Lung (tissue), 12 donors: Measurements from ENCODE around the gene OPCML. TPM values are rescaled to one million over a fixed set of nuclear protein-coding genes. Genes with fewer than 3 reads are reported as not detected.

ENCODE experiments used
- ATAC-seq: fragments of 200-7000 bp; cut with Tn5 transposase; one replicate; pipeline ENCODE4 v1.9.1; 2020; ENCODE audit warnings: moderate number of reproducible peaks; ENCODE audit not compliant: insufficient read depth, low FRiP score
- DNase-seq, 3 donors: peaks; one replicate each; pipeline ENCODE4 v3.0.0-alpha.2; 2013 to 2017
- H3K27ac ChIP-seq, 2 donors: one replicate each; pipeline ENCODE4 v1.5.1; 2013; ENCODE audit warnings: mild to moderate bottlenecking in 2 of 2, moderate library complexity in 2 of 2, control low read depth in 1 of 2, inconsistent platforms in 1 of 2, low read depth in 1 of 2, low read length in 1 of 2
- H3K27me3 ChIP-seq, 3 donors: one replicate each; pipeline ENCODE4 v1.5.1; 2013; ENCODE audit warnings: low read length in 2 of 3; ENCODE audit not compliant: control insufficient read depth in 3 of 3, insufficient read depth in 3 of 3
- H3K36me3 ChIP-seq, 4 donors: one replicate each; pipeline ENCODE4 v1.5.1; 2013; ENCODE audit warnings: low read length in 4 of 4, mild to moderate bottlenecking in 1 of 4, moderate library complexity in 1 of 4; ENCODE audit not compliant: control insufficient read depth in 4 of 4, insufficient read depth in 4 of 4
- H3K4me1 ChIP-seq, 5 donors: one replicate each; pipeline ENCODE4 v1.5.1; 2013; ENCODE audit warnings: low read length in 5 of 5, mild to moderate bottlenecking in 2 of 5, moderate library complexity in 1 of 5; ENCODE audit not compliant: control insufficient read depth in 5 of 5, insufficient read depth in 5 of 5
- H3K4me3 ChIP-seq: one replicate; pipeline ENCODE4 v1.5.1; 2013; ENCODE audit warnings: mild to moderate bottlenecking, control low read depth, moderate library complexity
- H3K9ac ChIP-seq, 2 donors: one replicate each; pipeline ENCODE4 v1.5.1; 2013; ENCODE audit warnings: low read length in 2 of 2, control low read depth in 1 of 2; ENCODE audit not compliant: insufficient read depth in 1 of 2
- H3K9me3 ChIP-seq, 4 donors: one replicate each; pipeline ENCODE4 v1.5.1; 2013; ENCODE audit warnings: low read length in 3 of 4, mild to moderate bottlenecking in 1 of 4, moderate library complexity in 1 of 4; ENCODE audit not compliant: control insufficient read depth in 4 of 4, insufficient read depth in 3 of 4
- CTCF ChIP-seq: IDR thresholded peaks from 2 replicates; pipeline ENCODE4 v1.5.1; 2012; ENCODE audit warnings: mild to moderate bottlenecking; ENCODE audit errors: control extremely low read depth, extremely low read depth
- WGBS, 2 donors: extraction: QIAGEN DNeasy Blood & Tissue Kit; methylation state at CpG; one replicate each; pipeline ENCODE4 v1.1.7; 2013; 5-methylcytosine and 5-hydroxymethylcytosine counted together
- polyA plus RNA-seq, 2 donors: library from polyadenylated mRNA; stranded (reverse); fragments of 200-250 nt; gene quantifications; one replicate each; pipeline ENCODE4 v1.2.1, GENCODE V29; 2013
- total RNA-seq, 2 donors: library from RNA; depleted of rRNA in 1 of 2; stranded (reverse); fragments of >200 nt in 1 of 2; gene quantifications; one replicate each; pipeline ENCODE4 v1.2.1, GENCODE V29; 2014 to 2021
- donor health status: control.
- donor health status: control.
- donor health status: Bipolar disorder and iron deficiency.
- donor health status: healthy.
- donor health status: DM: yes; HTN: yes; CAD: no.

Gene OPCML
- total and polyA plus RNA-seq, 4 donors = 0.49 to 0.74 TPM; not detected in 2

- 96 to 99% methylated on average over 2 of the region's 2 CpGs for WGBS, 2 donors
- H3K27me3 ChIP-seq = no peaks in the 10 kb centered on the region
- H3K9ac ChIP-seq = no peak overlapping the region
- H3K4me3 ChIP-seq = no peak overlapping the region
- H3K9me3 ChIP-seq = peaks cover 0 to 3% (median 0%) of the 10 kb centered on the region in 4 donors
- H3K36me3 ChIP-seq = no peaks in the 10 kb centered on the region
- no peak overlapping the region for H3K27ac ChIP-seq
- H3K4me1 ChIP-seq = no peaks in the 10 kb centered on the region
- DNase-seq (no peak), ATAC-seq (no peak)
- no peak for TF ChIP-seq CTCF
These were observed 990.5 kb downstream of the OPCML start for GRCh38 chr11:132541794-132542193.

GRCh38 chr11:132540581-132540980 lies 991.7 kb downstream of the OPCML start:
- DNase-seq (no peak), ATAC-seq (no peak)
- no peak for TF ChIP-seq CTCF
- WGBS, 2 donors = 24 to 44% methylated on average over 2 of the region's 2 CpGs
- no peak overlapping the region for H3K4me3 ChIP-seq
- no peaks in the 10 kb centered on the region for H3K36me3 ChIP-seq
- no peaks in the 10 kb centered on the region for H3K27me3 ChIP-seq
- no peak overlapping the region for H3K27ac ChIP-seq
- H3K9ac ChIP-seq = no peak overlapping the region
- no peaks in the 10 kb centered on the region for H3K4me1 ChIP-seq
- H3K9me3 ChIP-seq = peaks cover 0 to 2% (median 0%) of the 10 kb centered on the region in 4 donors

GRCh38 chr11:132539590-132540368 lies 992.5 kb downstream of the OPCML start:
- Histone ChIP-seq H3K36me3 (no peaks in the 10 kb centered on the region), H3K9me3 (peaks cover 0 to 2% (median 0%) of the 10 kb centered on the region in 4 donors), H3K9ac (no peak overlapping the region), H3K27ac (no peak overlapping the region), H3K27me3 (no peaks in the 10 kb centered on the region), H3K4me3 (no peak overlapping the region), H3K4me1 (no peaks in the 10 kb centered on the region)
- ATAC-seq (no peak), DNase-seq (no peak)
- 83 to 89% methylated on average over 7 of the region's 7 CpGs for WGBS, 2 donors
- TF ChIP-seq CTCF = no peak

GRCh38 chr11:132538642-132539041 lies 993.7 kb downstream of the OPCML start:
- no peak for DNase-seq
- Histone ChIP-seq H3K4me1 (no peaks in the 10 kb centered on the region), H3K4me3 (no peak overlapping the region), H3K9me3 (no peaks in the 10 kb centered on the region), H3K27me3 (no peaks in the 10 kb centered on the region), H3K9ac (no peak overlapping the region), H3K27ac (no peak overlapping the region), H3K36me3 (no peaks in the 10 kb centered on the region)
- 78% methylated on average over 3 of the region's 3 CpGs for WGBS, 2 donors
- ATAC-seq = no peak
- no peak for TF ChIP-seq CTCF
